A549 (cell line): ENCODE data around the gene CCSER1. TPM values are rescaled to one million over a fixed set of nuclear protein-coding genes. Genes with fewer than 3 reads are reported as not detected.

Experiments
- ATAC-seq, 2 experiments: fragments of 200-7000 bp in 1 of 2; fragments of >200 bp in 1 of 2; cut with Nextera tagmentation in 1 of 2; cut with Tn5 transposase in 1 of 2; 3 replicates each; pipeline versions ENCODE4 v1.8.0 to v1.9.1; 2018 to 2020; ENCODE audit warnings: mild to moderate bottlenecking in 1 of 2, moderate library complexity in 1 of 2
- CTCF ChIA-PET: fragments of 300-600 bp; sonication (Branson Sonifier 250); formaldehyde crosslinking; extraction: SDS; loops from one replicate; lab custom pipeline; 2021; ENCODE audit warnings: antibody characterized with exemption, inconsistent platforms; lab: Yijun Ruan, JAX
- POLR2A ChIA-PET: fragments of 350-600 bp; formaldehyde crosslinking; extraction: SDS; loops from one replicate; lab custom pipeline; 2021; ENCODE audit warnings: antibody characterized with exemption, inconsistent platforms; lab: Yijun Ruan, JAX
- DNase-seq, 2 experiments: peaks; one replicate each; pipeline versions ENCODE4 v3.0.0 to v3.0.0-alpha.2; 2011 to 2016; ENCODE audit warnings: low read depth in 1 of 2, low spot score in 1 of 2
- FAIRE-seq: peaks from 2 replicates; lab custom pipeline; 2011; peaks lifted over from hg19 to GRCh38; lab: Jason Lieb, UNC
- H3K27ac ChIP-seq, 2 experiments: fragments of >200 bp; sonication (Bioruptor Twin); formaldehyde crosslinking; 3 replicates each; pipeline ENCODE4 v1.5.1; 2016 to 2017
- H3K4me1 ChIP-seq: fragments of >200 bp; sonication (Bioruptor Twin); formaldehyde crosslinking; 3 replicates; pipeline ENCODE4 v1.6.1; 2016
- H3K4me2 ChIP-seq: fragments of >200 bp; sonication (Bioruptor Twin); formaldehyde crosslinking; 3 replicates; pipeline ENCODE4 v1.6.1; 2016
- H3K4me3 ChIP-seq: fragments of >200 bp; sonication (Bioruptor Twin); formaldehyde crosslinking; 3 replicates; pipeline ENCODE4 v1.5.1; 2016
- H3K9me3 ChIP-seq: fragments of >200 bp; sonication (Bioruptor Twin); formaldehyde crosslinking; 3 replicates; pipeline ENCODE4 v1.6.1; 2016
- BCL3 ChIP-seq: fragments of >200 bp; sonication (Bioruptor Twin); formaldehyde crosslinking; IDR thresholded peaks from 3 replicates; pipeline ENCODE4 v1.6.1; 2016
- CBX2 ChIP-seq: fragments of 200-600 bp; sonication (generic); IDR thresholded peaks from 2 replicates; pipeline ENCODE4 v1.6.1; 2016; ENCODE audit warnings: low read depth, mild to moderate bottlenecking, borderline replicate concordance
- CEBPB ChIP-seq, 2 experiments: fragments of >200 bp in 1 of 2; sonication (Bioruptor Twin) in 1 of 2; formaldehyde crosslinking in 1 of 2; IDR thresholded peaks; 2 replicates each; pipeline ENCODE4 v1.6.1; 2012 to 2016
- CHD4 ChIP-seq: fragments of 200-600 bp; sonication (generic); IDR thresholded peaks from 2 replicates; pipeline ENCODE4 v1.6.1; 2016; ENCODE audit warnings: antibody characterized with exemption, mild to moderate bottlenecking, borderline replicate concordance
- EHF ChIP-seq: fragments of 250-450 bp; sonication (Bioruptor Pico); IDR thresholded peaks from 2 replicates; pipeline ENCODE4 v1.5.0; 2020; ENCODE audit warnings: mild to moderate bottlenecking
- EHMT2 ChIP-seq: fragments of 200-600 bp; sonication (generic); IDR thresholded peaks from 2 replicates; pipeline ENCODE4 v1.6.1; 2016; ENCODE audit warnings: antibody characterized with exemption, low read depth, mild to moderate bottlenecking, moderate library complexity
- EP300 ChIP-seq, 2 experiments: fragments of >200 bp; sonication (Bioruptor Twin); formaldehyde crosslinking; IDR thresholded peaks; 2 replicates in 1 of 2; 3 replicates in 1 of 2; pipeline ENCODE4 v1.6.1; 2016 to 2017
- ESRRA ChIP-seq: fragments of 150-350 bp; IDR thresholded peaks from 2 replicates; pipeline ENCODE4 v1.6.1; 2014; ENCODE audit warnings: mild to moderate bottlenecking, low read length, borderline replicate concordance
- FOSB ChIP-seq: fragments of 250-450 bp; sonication (Bioruptor Pico); IDR thresholded peaks from 2 replicates; pipeline ENCODE4 v1.5.0; 2020; ENCODE audit warnings: mild to moderate bottlenecking, moderate library complexity
- HEYL ChIP-seq: fragments of 250-450 bp; sonication (Bioruptor Pico); IDR thresholded peaks from 2 replicates; pipeline ENCODE4 v1.8.0; 2021; ENCODE audit warnings: mild to moderate bottlenecking, moderate library complexity
- HMGXB4 ChIP-seq: fragments of 250-450 bp; sonication (Bioruptor Pico); IDR thresholded peaks from 2 replicates; pipeline ENCODE4 v1.5.0; 2021; ENCODE audit warnings: mild to moderate bottlenecking, moderate library complexity, borderline replicate concordance
- HOXB13 ChIP-seq: fragments of 250-450 bp; sonication (Bioruptor Pico); IDR thresholded peaks from 2 replicates; pipeline ENCODE4 v1.5.0; 2020; ENCODE audit warnings: low read depth, mild to moderate bottlenecking, moderate library complexity
- HOXB5 ChIP-seq: fragments of 250-450 bp; sonication (Bioruptor Pico); IDR thresholded peaks from 2 replicates; pipeline ENCODE4 v1.5.0; 2020; ENCODE audit warnings: mild to moderate bottlenecking, moderate library complexity
- MAZ ChIP-seq: fragments of 150-350 bp; IDR thresholded peaks from 2 replicates; pipeline ENCODE4 v1.6.1; 2014; ENCODE audit warnings: antibody characterized with exemption, low read depth, low read length, borderline replicate concordance
- REST ChIP-seq: fragments of 200-600 bp; sonication (generic); IDR thresholded peaks from 2 replicates; pipeline ENCODE4 v1.6.1; 2016; ENCODE audit warnings: antibody characterized with exemption, mild to moderate bottlenecking, moderate library complexity
- RFX5 ChIP-seq: fragments of 450-650 bp; IDR thresholded peaks from 2 replicates; pipeline ENCODE4 v1.7.1; 2014; ENCODE audit warnings: antibody characterized with exemption, mild to moderate bottlenecking, moderate library complexity
- RNF2 ChIP-seq: fragments of 200-600 bp; sonication (generic); IDR thresholded peaks from 2 replicates; pipeline ENCODE4 v1.6.1; 2016; ENCODE audit warnings: low read depth, mild to moderate bottlenecking, antibody characterized with exemption, moderate library complexity, borderline replicate concordance
- SMC3 ChIP-seq: fragments of >200 bp; sonication (Bioruptor Twin); formaldehyde crosslinking; IDR thresholded peaks from 3 replicates; pipeline ENCODE4 v1.6.1; 2018; ENCODE audit warnings: inconsistent platforms
- SREBF2 ChIP-seq: fragments of 450-650 bp; IDR thresholded peaks from 2 replicates; pipeline ENCODE4 v1.6.1; 2014; ENCODE audit warnings: mild to moderate bottlenecking, moderate library complexity
- TP53 ChIP-seq: fragments of 250-450 bp; sonication (Bioruptor Pico); IDR thresholded peaks from 2 replicates; pipeline ENCODE4 v1.5.0; 2021; ENCODE audit warnings: mild to moderate bottlenecking, moderate library complexity
- USF2 ChIP-seq: fragments of 450-650 bp; IDR thresholded peaks from 2 replicates; pipeline ENCODE4 v1.6.1; 2014; ENCODE audit warnings: antibody characterized with exemption
- ZC3H11A ChIP-seq: fragments of 450-650 bp; IDR thresholded peaks from 2 replicates; pipeline ENCODE4 v1.6.1; 2014; ENCODE audit warnings: antibody characterized with exemption, mild to moderate bottlenecking
- ZFP36 ChIP-seq: fragments of 450-650 bp; IDR thresholded peaks from 2 replicates; pipeline ENCODE4 v1.6.1; 2014; ENCODE audit warnings: borderline replicate concordance; ENCODE audit not compliant: partially characterized antibody
- ZNF302 ChIP-seq: fragments of 250-450 bp; sonication (Bioruptor Pico); IDR thresholded peaks from 2 replicates; pipeline ENCODE4 v1.9.0; 2021; ENCODE audit warnings: inconsistent platforms, mild to moderate bottlenecking, moderate library complexity
- WGBS: methylation state at CpG from one replicate; pipeline ENCODE4 v1.1.6; 2017; ENCODE audit errors: missing lambda C conversion rate; 5-methylcytosine and 5-hydroxymethylcytosine counted together
- polyA plus RNA-seq, 4 experiments: library from polyadenylated mRNA; depleted of rRNA in 3 of 4; stranded (reverse); fragments of >200 nt; fragmentation: RNase III in 1 of 4; extraction: RNeasy Plus Mini Kit Qiagen cat#74134 plus additional on column Dnase treatment in 1 of 4; gene quantifications; 2 replicates in 3 of 4; 3 replicates in 1 of 4; pipeline ENCODE4 v1.2.3, GENCODE V29; 2011 to 2017

Gene CCSER1
- polyA plus RNA-seq, 2 of the 4 experiments (the other 2 are of a cell fraction): 0.06 TPM; not detected in 1

GRCh38 chr4:90979556-90979955 lies 852.4 kb downstream of the CCSER1 start:
- no peak overlapping the region for H3K4me2 ChIP-seq
- FAIRE-seq (no peak), ATAC-seq (no peak), DNase-seq (no peak)
- H3K9me3 ChIP-seq: no peaks in the 10 kb centered on the region
- TF ChIP-seq TP53 (CRISPR knock-in tag) (no peak), HOXB13 (CRISPR knock-in tag) (no peak), RNF2 (no peak), HMGXB4 (CRISPR knock-in tag) (no peak), EHMT2 (no peak), MAZ (no peak), CBX2 (no peak), SMC3 (no peak), CEBPB (IDR thresholded peaks at IDR 0.05) (no peak), FOSB (no peak), ZFP36 (no peak), EHF (CRISPR knock-in tag) (no peak)
- CTCF ChIA-PET: no interaction called here
- 62% methylated on average over 6 of the region's 6 CpGs for WGBS
- H3K4me3 ChIP-seq: no peak overlapping the region
- H3K4me1 ChIP-seq: no peaks in the 10 kb centered on the region
- POLR2A ChIA-PET: no interaction called here
- no peak overlapping the region for H3K27ac ChIP-seq

GRCh38 chr4:90982813-90983212 lies 855.6 kb downstream of the CCSER1 start:
- FAIRE-seq: no peak
- 38% methylated on average over 2 of the region's 2 CpGs for WGBS
- no peak for DNase-seq
- no peak for ATAC-seq
- CTCF ChIA-PET: no interaction called here
- no peak for TF ChIP-seq HEYL (CRISPR knock-in tag)
- TF ChIP-seq ZNF302: no peak
- TF ChIP-seq FOSB: no peak
- no peak for TF ChIP-seq ESRRA
- TF ChIP-seq SREBF2: no peak
- no peak for TF ChIP-seq RNF2
- TF ChIP-seq EP300 (IDR thresholded peaks at IDR 0.05): no peak
- TF ChIP-seq EHMT2: no peak
- no peak for TF ChIP-seq BCL3
- no peak for TF ChIP-seq ZFP36
- Histone ChIP-seq H3K27ac (no peak overlapping the region), H3K4me2 (no peak overlapping the region), H3K9me3 (no peaks in the 10 kb centered on the region), H3K4me1 (no peaks in the 10 kb centered on the region), H3K4me3 (no peak overlapping the region)
- POLR2A ChIA-PET: no interaction called here

GRCh38 chr4:90990284-90990683 lies 863.1 kb downstream of the CCSER1 start:
- CTCF ChIA-PET: interaction anchor here (0.6 kb wide), 1 partner anchor 44 kb away, joined by 3 read pairs; no protein-coding TSS in a partner anchor
- FAIRE-seq: no peak
- TF ChIP-seq REST: no peak
- TF ChIP-seq HOXB5 (CRISPR knock-in tag): no peak
- no peak for TF ChIP-seq USF2
- no peak for TF ChIP-seq SMC3
- no peak for TF ChIP-seq CHD4
- TF ChIP-seq RFX5: no peak
- TF ChIP-seq ZC3H11A: no peak
- Histone ChIP-seq H3K27ac (no peak overlapping the region), H3K4me2 (no peak overlapping the region), H3K9me3 (no peaks in the 10 kb centered on the region), H3K4me3 (no peak overlapping the region), H3K4me1 (no peaks in the 10 kb centered on the region)
- POLR2A ChIA-PET: no interaction called here
- ATAC-seq: no peak
- WGBS: 13% methylated on average over 1 of the region's 2 CpGs
- DNase-seq: no peak
